Stimulated activated CD4-positive, alpha-beta T cell treated with anti-CD3 and anti-CD28 coated beads, Interleukin-4, amount 100 ng/mL, for 4 hours (primary cell): ENCODE measurements around the gene ITGB6.

Source experiments
- DNase-seq, 2 experiments: peaks; one replicate each; pipeline ENCODE4 v3.0.0-alpha.2; 2020

ITGB6 gene

GRCh38 chr2:160077912-160078810, 121.9 kb downstream of the ITGB6 start:
- no peak for DNase-seq

DNA sequence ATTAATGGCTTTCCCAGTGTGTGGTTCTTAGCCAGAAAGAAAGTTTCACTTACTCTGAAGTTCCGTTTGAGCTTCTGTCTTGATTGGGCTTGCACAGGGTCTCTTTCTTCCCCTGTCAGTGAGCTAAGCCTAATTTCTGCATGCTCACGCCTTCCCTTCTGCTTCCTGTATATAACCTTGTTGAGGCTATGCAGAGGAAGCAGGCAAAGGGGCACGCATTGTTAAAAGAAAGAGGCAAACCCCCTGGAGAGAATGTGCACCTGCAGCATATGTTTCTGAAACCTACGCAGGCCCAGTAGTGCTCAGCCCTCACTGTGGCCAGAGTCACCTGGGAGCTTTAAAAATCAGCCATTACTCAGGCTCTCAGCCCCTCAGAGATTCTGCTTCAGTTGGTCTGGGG, 123.2 kb downstream of the ITGB6 start:
- no peak for DNase-seq

GRCh38 chr2:160076241-160076640, 123.8 kb downstream of the ITGB6 start:
- no peak for DNase-seq

DNA sequence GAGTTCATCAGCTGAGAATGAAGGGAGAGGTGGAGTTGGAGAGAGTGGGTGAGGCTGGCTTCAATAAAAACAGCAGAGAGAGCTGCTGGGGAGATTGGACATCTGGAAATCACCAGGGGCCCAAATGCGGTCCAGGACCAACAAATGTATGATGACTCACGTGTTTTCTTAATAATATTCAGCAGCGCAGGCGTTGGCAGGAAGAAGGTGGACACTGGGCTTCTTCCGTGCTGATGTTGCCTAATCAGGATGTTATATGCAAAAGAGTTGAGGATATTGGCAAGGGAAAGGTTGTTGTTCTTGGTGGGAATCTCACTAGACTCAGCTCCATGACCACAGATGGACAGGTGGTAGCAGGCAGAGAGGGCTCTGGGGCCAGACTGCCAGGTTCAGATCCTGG, 124.9 kb downstream of the ITGB6 start:
- no peak for DNase-seq

DNA sequence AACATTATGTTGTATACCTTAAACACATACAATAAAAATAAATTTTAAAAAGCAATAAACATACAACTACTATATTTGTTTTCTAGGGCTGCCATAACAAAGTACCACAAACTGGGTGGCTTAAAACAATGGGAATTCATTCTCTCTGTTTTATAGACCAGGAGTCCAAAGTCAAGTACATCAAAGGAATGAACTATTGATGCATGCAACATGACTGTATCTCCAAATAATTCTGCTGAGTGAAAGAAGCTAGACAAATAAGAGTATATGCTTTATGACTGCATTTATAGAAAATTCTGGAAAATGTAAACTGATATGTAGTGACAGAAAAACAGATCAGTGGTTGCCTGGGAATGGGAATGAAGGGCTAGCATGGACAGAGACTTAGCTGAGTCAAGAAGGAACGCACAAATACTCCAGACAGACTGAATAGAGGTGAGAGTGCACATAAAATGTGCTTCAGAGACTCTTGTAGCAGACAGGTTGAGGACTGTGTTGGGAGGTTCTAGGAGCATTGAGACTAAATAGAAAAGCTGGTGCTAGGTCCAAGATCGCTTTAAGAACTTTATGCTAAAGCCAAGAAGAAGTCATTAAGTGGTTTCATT, 126.7 kb downstream of the ITGB6 start:
- DNase-seq: no peak

- DNase-seq: no peak
These were observed 131.2 kb downstream of the ITGB6 start for GRCh38 chr2:160068906-160069305.

GRCh38 chr2:160064916-160065315, 135.2 kb downstream of the ITGB6 start:
- DNase-seq: no peak

DNA sequence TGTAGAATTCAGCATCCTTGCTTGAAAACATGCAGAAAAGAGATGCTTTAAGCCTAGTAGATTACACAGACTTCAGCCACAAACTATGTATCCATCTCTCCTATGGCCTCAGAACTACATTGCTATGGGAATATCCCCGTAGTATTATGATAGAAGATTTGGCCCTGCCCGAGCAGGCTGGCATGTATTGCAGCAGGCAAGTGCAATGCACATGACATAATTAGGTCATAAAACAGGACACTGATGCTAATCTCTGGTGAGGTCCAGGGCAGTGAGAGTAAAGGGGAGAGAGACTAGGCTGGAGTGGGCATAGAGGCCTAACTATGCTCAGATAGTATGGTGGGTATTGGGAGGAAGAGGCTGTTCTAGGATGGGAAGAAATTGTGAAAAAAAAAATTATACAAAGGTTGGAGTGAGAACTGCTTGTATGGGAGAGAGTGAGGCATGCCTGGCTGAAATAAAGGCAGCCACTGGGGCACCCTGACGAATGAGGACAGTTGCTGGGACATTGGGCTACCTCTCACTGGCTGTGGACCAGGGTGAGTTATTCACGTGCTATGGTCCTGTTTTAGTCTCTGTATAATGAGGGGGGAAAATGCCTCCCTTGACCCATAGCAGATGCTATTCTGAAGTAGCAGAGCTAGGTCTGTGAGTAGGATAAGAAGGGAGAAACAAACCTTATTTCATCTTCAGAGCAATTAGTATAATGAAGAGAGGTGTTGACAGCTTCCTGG, 136.0 kb downstream of the ITGB6 start:
- no peak for DNase-seq

GRCh38 chr2:160063271-160063670, 136.8 kb downstream of the ITGB6 start:
- no peak for DNase-seq

- DNase-seq: no peak
These were observed 137.6 kb downstream of the ITGB6 start, which contains the start of gene PLA2R1 for GRCh38 chr2:160062292-160063005. Gene PLA2R1, minus strand, starts transcription at chr2:160062615. Its CDS starts 212 bp downstream, at chr2:160062403.

GRCh38 chr2:160061944-160062291, 138.2 kb downstream of the ITGB6 start:
- no peak for DNase-seq

- DNase-seq: no peak
These were observed 138.5 kb downstream of the ITGB6 start for GRCh38 chr2:160061533-160061932.

DNA sequence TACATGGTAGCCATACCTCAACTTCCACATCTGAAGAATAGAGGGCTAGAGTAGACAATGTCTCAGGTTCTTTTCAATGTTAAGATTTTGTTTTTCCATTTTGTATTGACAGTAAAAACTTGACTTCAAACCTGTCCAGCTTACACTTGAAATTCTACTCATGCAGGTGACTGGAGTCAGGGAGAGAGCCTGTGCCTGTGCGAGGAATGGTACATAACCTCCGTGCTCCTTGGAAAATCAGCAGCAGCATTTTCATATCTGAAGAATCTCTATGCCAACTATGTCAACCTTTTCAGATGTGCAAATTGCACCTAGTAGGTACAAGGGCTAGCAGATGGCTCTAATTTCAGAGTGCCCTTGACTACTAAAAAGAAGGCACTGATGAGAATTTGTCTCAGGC, 139.8 kb downstream of the ITGB6 start:
- no peak for DNase-seq

- DNase-seq: no peak
These were observed 142.7 kb downstream of the ITGB6 start for GRCh38 chr2:160057356-160057755.

- DNase-seq: no peak
These were observed 144.4 kb downstream of the ITGB6 start for GRCh38 chr2:160055726-160056108.

GRCh38 chr2:160054984-160055725, 144.9 kb downstream of the ITGB6 start:
- DNase-seq: no peak

GRCh38 chr2:160053946-160054345, 146.1 kb downstream of the ITGB6 start:
- no peak for DNase-seq

- no peak for DNase-seq
These were observed 147.5 kb downstream of the ITGB6 start for GRCh38 chr2:160052531-160052930.

GRCh38 chr2:160051371-160051800, 148.7 kb downstream of the ITGB6 start:
- DNase-seq: no peak

- no peak for DNase-seq
These were observed 149.9 kb downstream of the ITGB6 start for GRCh38 chr2:160050147-160050546.
